Stimulated activated CD4-positive, alpha-beta T cell treated with anti-CD3 and anti-CD28 coated beads, TNF-alpha, amount 100 ng/mL, for 1 hour (primary cell): Measurements from ENCODE around the gene SEPTIN1.
"Not testable (repeated sequence)": the region's sequence is repeated elsewhere in the genome, so short reads cannot be mapped to it uniquely, and the experiment has no call there.

Experiments used
- DNase-seq, 3 donors: peaks; one replicate each; pipeline ENCODE4 v3.0.0-alpha.2; 2020; ENCODE audit warnings: low read depth in 3 of 3, low spot score in 1 of 3

SEPTIN1 gene

GRCh38 chr16:30342751-30343490 is 39.4 kb downstream of the SEPTIN1 start:
- no peak for DNase-seq

DNA sequence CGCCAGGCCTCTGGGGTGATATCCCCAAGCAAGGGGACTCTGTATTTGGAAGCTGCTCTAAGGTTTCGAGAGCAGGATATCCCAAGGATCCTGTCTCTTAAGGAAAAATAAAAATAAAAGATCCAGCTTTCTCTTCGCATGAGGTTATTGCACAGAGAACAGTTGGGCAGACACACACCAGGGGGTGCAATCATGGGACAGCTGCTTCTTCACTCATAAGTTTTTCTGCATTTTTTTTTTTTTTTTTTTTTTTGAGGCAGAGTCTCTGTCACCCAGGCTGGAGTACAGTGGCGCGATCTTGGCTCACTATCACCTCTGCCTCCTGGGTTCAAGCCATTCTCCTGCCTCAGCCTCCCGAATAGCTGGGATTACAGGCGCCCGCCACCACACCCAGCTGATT is 40.4 kb downstream of the SEPTIN1 start:
- not testable (repeated sequence) for DNase-seq

DNA sequence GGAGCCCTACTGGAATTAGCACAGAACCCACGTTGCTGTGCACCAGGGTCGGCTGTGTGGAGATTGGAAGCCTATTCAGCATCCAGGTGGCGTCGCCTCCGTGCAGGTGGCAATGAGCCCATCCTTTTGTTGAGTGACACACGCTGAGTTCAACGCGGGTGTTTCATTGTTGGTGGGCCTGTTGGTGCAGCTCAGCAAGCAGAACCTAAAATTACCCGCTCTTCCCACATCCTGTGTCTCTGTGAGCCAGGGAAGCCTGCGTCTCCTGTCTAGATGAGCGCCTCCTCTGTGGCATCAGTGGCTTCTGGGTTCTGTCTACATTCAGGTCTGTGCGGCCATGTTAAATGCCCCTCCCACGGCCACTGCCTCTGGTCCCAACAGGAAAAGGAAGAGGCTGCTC is 41.7 kb downstream of the SEPTIN1 start:
- no peak for DNase-seq

DNA sequence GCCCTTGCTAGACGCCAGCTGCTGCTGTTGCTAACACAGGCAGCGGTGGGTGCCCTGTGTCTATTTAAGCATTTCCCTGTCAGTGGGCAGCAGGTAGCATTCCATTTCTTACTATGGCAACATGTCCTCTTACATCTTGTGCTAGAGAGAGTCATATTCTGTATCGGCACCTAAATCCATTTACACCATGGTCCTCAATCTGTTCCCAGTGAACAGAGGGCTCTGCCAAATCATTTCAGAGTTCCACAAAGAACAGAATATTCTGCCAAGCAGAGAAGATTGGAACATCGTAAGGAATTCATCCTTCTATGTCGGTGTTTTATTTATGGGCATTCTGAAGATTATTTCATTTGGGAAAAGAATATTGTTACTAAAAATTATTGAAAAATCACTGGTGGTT is 43.6 kb downstream of the SEPTIN1 start:
- DNase-seq = not testable (repeated sequence)

- not testable (repeated sequence) for DNase-seq
Observed at GRCh38 chr16:30337964-30338357, 44.4 kb downstream of the SEPTIN1 start.

- DNase-seq = no peak
Observed at GRCh38 chr16:30335598-30336474, 46.5 kb downstream of the SEPTIN1 start.

GRCh38 chr16:30335028-30335597 is 47.2 kb downstream of the SEPTIN1 start:
- DNase-seq = peak; percentile 35 to 67 (median 65)

DNA sequence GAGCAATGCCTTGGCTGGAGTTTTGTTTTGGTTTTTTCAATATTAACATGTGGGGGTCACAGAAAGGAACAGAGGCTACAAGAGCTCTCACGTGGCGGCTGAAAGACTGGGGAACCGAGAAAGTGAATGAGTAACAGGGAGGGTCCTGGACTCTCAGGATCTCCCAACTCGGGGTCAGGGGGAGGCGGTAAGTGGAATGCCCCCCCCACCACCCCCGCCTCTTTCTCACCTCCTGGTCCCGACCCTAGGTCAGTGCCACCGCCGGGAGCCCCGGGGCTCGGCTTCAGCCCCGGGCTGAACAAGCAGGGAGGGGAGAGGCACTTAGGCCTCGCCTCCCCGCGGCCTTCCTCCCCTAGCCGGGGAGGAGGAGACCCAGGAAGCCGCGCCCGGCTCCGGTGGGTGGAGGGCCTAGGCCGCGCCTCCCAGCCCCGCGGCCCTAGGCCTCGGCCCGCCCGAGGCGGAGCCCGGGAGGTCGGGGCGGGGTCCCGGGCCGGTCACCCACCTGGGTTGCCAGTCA is 47.8 kb downstream of the SEPTIN1 start:
- DNase-seq = peak; percentile 57 to 73 (median 70)
